Psoas muscle (tissue), 8 donors: ENCODE data around the gene CSKMT. TPM values are rescaled to one million over a fixed set of nuclear protein-coding genes. Genes with fewer than 3 reads are reported as not detected.
A peak's percentile ranks its signal among the peaks of the same experiment; 100 is the strongest.

Experiments
- ATAC-seq, 4 donors: fragments of 200-7000 bp; cut with Tn5 transposase; one replicate each; pipeline ENCODE4 v1.9.1; 2020; ENCODE audit warnings: moderate library complexity in 3 of 4, mild to moderate bottlenecking in 2 of 4
- DNase-seq, 2 donors: peaks; one replicate each; pipeline ENCODE4 v3.0.0-alpha.2; 2020
- H3K27ac ChIP-seq: fragments of 200-600 bp; one replicate; pipeline ENCODE4 v1.8.0; 2022
- H3K27me3 ChIP-seq, 3 donors: fragments of 200-600 bp in 1 of 3; one replicate each; pipeline versions ENCODE4 v1.6.1 to v1.8.0; 2013 to 2022; ENCODE audit warnings: low read length in 2 of 3, mild to moderate bottlenecking in 2 of 3, moderate library complexity in 1 of 3; ENCODE audit not compliant: insufficient read depth in 3 of 3
- H3K36me3 ChIP-seq, 2 donors: fragments of 200-600 bp in 1 of 2; one replicate each; pipeline versions ENCODE4 v1.6.1 to v1.8.0; 2013 to 2022; ENCODE audit warnings: low read depth in 1 of 2, mild to moderate bottlenecking in 1 of 2, moderate library complexity in 1 of 2; ENCODE audit not compliant: insufficient read depth in 1 of 2
- H3K4me1 ChIP-seq: fragments of 200-600 bp; one replicate; pipeline ENCODE4 v1.8.0; 2022
- H3K4me3 ChIP-seq: fragments of 200-600 bp; one replicate; pipeline ENCODE4 v1.8.0; 2022; ENCODE audit warnings: mild to moderate bottlenecking
- H3K9me3 ChIP-seq: fragments of 200-600 bp; one replicate; pipeline ENCODE4 v1.8.0; 2022
- WGBS, 3 donors: extraction: QIAGEN DNeasy Blood & Tissue Kit; methylation state at CpG; one replicate each; pipeline versions ENCODE4 v1.1.6 to v1.1.7; 2013; 5-methylcytosine and 5-hydroxymethylcytosine counted together
- intact Hi-C, 2 donors: fragments of 100-400 bp; cut with DNase I; formaldehyde crosslinking; loops; one replicate each; pipeline versions ENCODE4 v1.11.0 to v1.14.2; 2022
- polyA plus RNA-seq, 3 donors: library from polyadenylated mRNA; stranded (reverse); fragments of 200-250 nt; gene quantifications; one replicate each; pipeline ENCODE4 v1.2.3, GENCODE V29; 2013
- total RNA-seq, 4 donors: library from RNA; stranded (reverse); fragmentation: NEBNext Ultra II Directional in 2 of 4; extraction: Animal tissue kit (Norgen Biotek cat#: 25700) in 2 of 4; gene quantifications; one replicate each; pipeline versions ENCODE4 v1.2.1 to v1.2.4, GENCODE V29; 2021 to 2023
- TF ChIP-seq, protein P1 (sequence below): fragments of 200-600 bp; IDR thresholded peaks from one replicate; pipeline ENCODE4 v1.8.0; 2022; ENCODE audit warnings: antibody characterized with exemption
- donor health status: healthy with polysubstance abuse.
- donor health status: DM: no; HTN: no; CAD: no; lungs with moderate emphysema.
- donor health status: Bipolar disorder and iron deficiency.
- donor health status: healthy.
- donor health status: DM: yes; HTN: yes; CAD: no.
- donor health status: DM: no; HTN: no; CAD: no.
- donor health status: DM: no; HTN: no; CAD: no.
- donor health status: DM: yes; HTN: yes; CAD: no.

Gene CSKMT
- total and polyA plus RNA-seq, 7 donors, result 3.8 to 12.8 (median 8.0) TPM

DNA sequence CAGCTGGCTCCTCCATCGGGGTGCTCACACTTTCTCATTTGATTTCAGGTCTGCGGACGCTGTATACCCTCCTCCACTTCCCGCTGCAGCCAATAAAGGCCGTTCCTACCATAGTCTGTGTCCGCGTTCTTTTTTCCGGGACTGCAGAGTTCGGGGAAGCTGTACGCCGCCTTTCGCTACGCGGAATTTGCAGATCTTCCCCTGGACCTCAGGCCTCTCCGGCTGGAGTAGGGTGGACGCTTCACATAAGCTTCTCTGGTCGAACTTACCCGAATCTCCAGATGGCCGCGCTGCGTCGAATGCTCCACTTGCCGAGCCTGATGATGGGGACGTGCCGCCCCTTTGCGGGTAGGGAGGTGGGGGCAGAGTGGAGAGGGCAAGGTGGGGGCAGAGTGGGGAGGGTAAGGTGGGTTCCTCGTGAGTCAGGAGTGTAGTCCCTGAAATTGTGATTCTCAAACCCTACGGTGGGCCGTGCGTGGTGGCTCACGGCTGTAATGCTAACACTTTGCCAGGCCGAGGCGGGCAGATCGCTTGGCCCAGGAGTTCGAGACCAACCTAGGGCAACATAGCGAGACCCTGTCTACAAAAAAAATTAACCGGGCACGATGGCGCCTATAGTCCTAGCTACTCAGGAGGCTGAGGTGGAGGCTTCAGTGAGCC is 617 bp downstream of the CSKMT start:
- TF ChIP-seq, protein P1, sequence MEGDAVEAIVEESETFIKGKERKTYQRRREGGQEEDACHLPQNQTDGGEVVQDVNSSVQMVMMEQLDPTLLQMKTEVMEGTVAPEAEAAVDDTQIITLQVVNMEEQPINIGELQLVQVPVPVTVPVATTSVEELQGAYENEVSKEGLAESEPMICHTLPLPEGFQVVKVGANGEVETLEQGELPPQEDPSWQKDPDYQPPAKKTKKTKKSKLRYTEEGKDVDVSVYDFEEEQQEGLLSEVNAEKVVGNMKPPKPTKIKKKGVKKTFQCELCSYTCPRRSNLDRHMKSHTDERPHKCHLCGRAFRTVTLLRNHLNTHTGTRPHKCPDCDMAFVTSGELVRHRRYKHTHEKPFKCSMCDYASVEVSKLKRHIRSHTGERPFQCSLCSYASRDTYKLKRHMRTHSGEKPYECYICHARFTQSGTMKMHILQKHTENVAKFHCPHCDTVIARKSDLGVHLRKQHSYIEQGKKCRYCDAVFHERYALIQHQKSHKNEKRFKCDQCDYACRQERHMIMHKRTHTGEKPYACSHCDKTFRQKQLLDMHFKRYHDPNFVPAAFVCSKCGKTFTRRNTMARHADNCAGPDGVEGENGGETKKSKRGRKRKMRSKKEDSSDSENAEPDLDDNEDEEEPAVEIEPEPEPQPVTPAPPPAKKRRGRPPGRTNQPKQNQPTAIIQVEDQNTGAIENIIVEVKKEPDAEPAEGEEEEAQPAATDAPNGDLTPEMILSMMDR, result no peak
- 1 to 3% (median 2%) methylated on average over 39 of the region's 39 CpGs for whole genome bisulfite sequencing, 3 donors
- peak overlapping the region; percentile 99 for H3K4me3 ChIP-seq
- intact Hi-C loops, result no loop called here
- ATAC-seq (peak; percentile 22 to 57 (median 47)), DNase-seq (peak; percentile 60 to 79)
- H3K36me3 ChIP-seq, result peaks cover 3 to 43% of the 10 kb centered on the region in 2 donors
- H3K27ac ChIP-seq, result peak overlapping the region; percentile 95
- no peaks in the 10 kb centered on the region for H3K9me3 ChIP-seq
- no peaks in the 10 kb centered on the region for H3K27me3 ChIP-seq
- H3K4me1 ChIP-seq, result peaks cover 32% of the 10 kb centered on the region

DNA sequence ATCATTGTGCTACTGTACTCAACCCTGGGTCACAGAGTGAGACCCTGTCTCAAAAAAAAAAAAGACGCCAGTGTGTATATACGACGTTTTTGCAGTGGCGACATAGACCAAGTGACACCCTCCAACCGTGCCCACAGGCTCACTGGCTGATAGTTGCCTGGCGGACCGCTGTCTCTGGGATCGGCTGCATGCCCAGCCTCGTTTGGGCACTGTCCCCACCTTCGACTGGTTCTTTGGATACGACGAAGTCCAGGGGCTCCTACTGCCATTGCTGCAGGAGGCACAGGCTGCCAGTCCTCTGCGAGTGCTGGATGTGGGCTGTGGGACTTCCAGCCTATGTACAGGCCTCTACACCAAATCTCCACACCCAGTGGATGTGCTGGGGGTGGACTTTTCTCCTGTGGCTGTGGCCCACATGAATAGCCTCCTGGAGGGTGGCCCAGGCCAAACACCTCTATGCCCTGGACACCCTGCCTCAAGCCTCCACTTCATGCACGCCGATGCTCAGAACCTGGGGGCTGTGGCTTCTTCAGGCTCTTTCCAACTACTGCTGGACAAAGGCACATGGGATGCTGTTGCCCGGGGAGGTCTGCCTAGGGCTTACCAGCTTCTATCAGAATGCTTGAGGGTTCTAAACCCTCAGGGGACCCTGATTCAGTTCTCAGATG is 1.3 kb downstream of the CSKMT start:
- peaks cover 35% of the 10 kb centered on the region for H3K4me1 ChIP-seq
- no peak for DNase-seq
- H3K4me3 ChIP-seq, result peak overlapping the region; percentile 99
- intact Hi-C loops, result no loop called here
- TF ChIP-seq, protein P1, result no peak
- no peaks in the 10 kb centered on the region for H3K9me3 ChIP-seq
- H3K36me3 ChIP-seq, result peaks cover 3 to 42% of the 10 kb centered on the region in 2 donors
- ATAC-seq, result no peak
- WGBS, 3 donors, result 31 to 43% (median 42%) methylated on average over 16 of the region's 16 CpGs
- H3K27ac ChIP-seq, result peak overlapping the region; percentile 95
- no peaks in the 10 kb centered on the region for H3K27me3 ChIP-seq

DNA sequence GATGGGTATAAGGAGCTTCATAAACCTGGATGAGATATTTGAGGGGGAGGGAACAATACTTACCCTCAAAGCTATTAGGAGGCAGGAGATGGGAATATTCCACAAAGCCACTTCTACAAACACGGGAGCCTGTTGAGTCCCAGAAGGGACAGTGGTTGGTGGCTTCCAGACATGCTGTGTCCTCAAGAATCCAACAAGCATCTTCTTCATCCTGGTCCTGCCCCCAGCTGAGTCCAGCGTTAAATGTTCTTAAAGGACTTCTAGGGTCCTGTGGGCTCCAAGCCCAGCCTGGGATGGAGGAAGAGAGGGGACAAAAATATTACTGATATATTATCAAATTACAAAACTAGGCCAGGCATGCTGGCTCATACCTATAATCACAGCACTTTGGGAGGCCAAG is 2.3 kb downstream of the CSKMT start:
- no peaks in the 10 kb centered on the region for H3K27me3 ChIP-seq
- H3K36me3 ChIP-seq, result peaks cover 3 to 31% of the 10 kb centered on the region in 2 donors
- WGBS, 3 donors, result 67 to 73% (median 72%) methylated on average over 2 of the region's 2 CpGs
- ATAC-seq (no peak), DNase-seq (no peak)
- TF ChIP-seq, protein P1, result no peak
- peak overlapping the region; percentile 99 for H3K4me3 ChIP-seq
- no peak overlapping the region for H3K27ac ChIP-seq
- no peaks in the 10 kb centered on the region for H3K9me3 ChIP-seq
- peaks cover 38% of the 10 kb centered on the region for H3K4me1 ChIP-seq
- intact Hi-C loops, result no loop called here

DNA sequence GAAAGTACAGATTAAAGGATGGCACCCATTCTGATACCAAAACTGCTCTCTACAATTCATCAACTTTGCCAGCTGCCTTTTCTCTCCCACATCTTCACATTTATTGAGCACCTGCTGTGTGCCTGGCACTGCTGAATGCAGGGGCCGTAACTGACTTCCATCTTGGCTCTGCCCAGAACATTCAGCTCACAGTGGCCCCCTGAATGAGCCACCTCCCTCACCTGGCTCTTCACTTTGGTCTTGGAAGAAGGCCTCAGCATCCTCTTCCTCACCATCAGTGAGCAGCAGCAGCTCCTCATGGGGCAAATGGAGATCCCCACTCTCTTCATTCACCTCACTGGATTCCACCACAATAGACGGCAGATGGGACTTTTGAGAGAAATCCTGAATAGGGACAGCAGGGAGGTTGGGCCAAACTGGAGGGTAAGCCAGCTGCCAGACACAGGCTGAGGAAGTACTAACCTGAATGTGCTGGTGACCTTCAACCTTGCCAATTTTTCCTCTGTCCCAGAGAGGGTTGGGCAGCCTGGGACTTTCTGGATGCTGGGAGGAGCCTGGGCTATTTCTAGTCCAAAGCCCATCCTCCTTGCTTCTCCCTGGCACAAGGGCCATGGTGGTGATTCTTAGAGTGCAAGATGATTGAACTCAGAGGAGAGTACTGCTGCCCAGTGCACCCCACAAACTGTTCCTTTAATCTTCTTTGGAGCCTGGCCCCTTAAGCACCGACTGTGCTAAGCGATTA is 4.5 kb downstream of the CSKMT start:
- ATAC-seq (no peak), DNase-seq (no peak)
- intact Hi-C loops, result no loop called here
- Histone ChIP-seq H3K4me3 (no peak overlapping the region), H3K9me3 (no peaks in the 10 kb centered on the region), H3K27me3 (no peaks in the 10 kb centered on the region), H3K36me3 (peaks cover 3 to 37% of the 10 kb centered on the region in 2 donors), H3K4me1 (peaks cover 48% of the 10 kb centered on the region), H3K27ac (peak overlapping the region; percentile 87)
- WGBS, 3 donors, result 41 to 69% (median 45%) methylated on average over 4 of the region's 4 CpGs
- TF ChIP-seq, protein P1, result no peak
